ENCODE results near the gene AMN1.
A peak's percentile ranks its signal among the peaks of the same experiment; 100 is the strongest.
"Not testable (repeated sequence)": the region's sequence is repeated elsewhere in the genome, so short reads cannot be mapped to it uniquely, and the experiment has no call there.

The AMN1 gene

DNA sequence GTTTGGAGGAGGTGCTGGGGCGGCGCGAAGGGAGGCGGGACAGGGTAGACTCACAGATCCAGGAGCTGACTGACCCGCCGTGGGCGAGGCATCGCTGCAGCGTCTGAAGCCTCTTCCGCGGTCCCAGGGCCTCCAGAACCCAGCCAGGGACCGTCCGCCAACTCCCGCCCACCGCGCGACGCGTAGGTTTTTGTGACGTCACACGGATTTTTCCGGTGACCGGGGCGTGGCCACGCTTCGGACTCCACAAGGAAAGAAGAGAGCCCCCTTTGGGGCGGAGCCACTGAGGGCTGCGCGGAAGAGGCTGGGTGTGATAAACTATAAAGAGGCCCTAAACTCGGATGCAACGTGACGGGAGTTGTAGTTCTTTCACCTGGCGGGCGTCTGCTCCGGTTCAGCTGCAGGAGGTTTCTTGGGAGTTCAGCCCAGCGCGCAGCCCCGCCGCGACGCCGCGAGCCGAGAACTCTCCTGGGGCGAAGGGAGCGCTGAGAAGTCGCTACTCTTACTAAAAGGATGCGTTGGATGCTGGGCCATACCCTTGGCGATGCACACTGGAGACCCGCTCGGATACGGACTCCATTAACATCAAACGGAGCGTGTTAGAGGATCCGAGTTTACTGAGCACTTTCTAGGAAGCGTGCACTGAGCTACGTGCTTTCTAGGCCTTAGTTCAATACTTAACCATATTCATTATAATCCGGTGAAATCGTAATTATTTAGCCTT is at the start of gene AMN1:
Gene AMN1, minus strand, starts transcription at position 105 of the 724 bp plus-strand sequence. Its CDS starts 13 bp downstream, at position 92.
- peak; percentile 98 for DNase-seq

DNA sequence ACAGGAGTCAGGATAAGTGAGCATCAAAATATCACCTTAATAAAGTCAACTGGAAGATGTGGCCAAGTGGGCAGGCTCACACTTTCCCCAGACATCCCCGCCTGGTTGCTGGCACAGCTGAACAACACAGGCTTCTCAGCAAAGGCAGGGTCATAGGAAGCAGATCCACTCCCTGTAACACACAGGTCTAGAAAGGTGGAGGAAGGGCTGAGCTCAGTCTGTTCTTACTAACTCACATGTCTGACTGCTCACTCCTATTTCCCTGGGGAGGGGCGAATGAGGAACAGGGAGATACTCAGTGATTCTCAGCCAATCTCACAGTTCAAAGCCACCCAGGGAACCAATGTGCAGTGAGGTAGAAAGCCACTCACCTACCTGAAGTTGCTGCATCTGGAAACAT is 45.0 kb upstream of the AMN1 start:
- DNase-seq, result no peak

DNA sequence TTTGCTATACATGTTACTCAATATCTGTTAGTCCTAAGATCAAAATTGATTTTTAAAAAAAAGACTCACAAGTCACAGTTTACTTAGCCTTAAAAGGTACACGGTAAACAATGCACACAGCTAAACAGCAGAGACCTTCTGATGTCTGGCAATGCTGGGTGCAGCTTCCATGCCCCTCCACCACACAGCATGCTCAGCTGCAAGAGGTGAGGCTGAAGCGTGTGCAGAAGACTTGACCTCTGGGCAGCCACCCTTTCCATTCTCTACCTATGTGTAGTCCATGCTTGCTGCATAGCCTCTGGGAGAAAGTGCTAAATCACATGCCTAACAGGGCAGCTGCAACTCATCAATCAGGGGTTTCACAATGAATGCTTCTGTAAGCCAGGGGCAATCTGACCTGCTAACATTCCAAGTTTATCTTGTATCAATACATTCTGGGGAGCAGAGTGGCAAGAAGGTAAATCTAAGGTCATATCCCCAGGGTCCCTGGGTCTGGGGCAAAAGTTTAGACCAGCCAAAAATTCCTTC is 44.5 kb upstream of the AMN1 start:
- no peak for DNase-seq

DNA sequence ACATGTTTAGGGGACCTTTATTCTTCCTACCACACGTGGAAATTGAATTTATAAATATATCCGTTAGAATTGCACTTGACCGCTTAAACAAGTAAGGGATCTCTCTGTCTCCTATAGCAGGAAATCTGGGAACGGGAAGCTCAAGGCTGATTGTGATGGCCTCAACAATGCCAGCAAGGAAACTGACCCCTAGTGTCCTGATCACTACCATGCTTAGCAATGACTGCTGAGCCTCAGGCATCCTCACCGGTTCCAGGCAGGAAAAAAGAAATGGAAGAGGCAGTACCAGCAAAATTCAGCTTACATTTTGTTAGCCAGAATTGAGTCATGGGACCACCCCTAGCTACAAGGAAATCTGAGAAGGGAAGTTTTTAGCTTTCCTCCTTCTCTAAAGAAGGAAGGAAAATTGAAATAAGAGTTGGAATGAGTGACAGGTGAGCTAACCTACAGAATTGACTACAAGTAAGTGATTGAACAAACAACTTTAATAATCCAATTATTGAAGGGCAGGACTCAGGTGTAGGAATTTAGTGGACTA is 43.9 kb upstream of the AMN1 start:
- no peak for DNase-seq

DNA sequence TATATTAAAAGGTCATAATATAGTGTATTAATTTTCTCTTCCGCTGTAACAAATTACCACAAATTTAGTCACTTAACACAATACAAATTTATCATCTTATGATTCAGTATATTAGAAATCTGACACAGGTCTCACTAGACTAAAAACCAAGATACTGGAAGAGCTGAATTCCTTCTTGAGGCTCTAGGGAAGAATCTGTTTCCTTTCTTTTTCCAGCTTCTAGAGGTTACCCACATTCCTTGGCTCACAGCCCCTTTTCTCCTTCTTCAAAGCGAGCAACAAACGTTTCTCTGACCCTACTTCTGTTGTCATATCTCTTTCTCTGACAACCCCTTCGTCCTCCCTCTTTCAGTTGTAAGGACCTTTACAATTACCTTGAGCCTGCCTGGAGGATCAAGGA is 43.4 kb upstream of the AMN1 start:
- DNase-seq, result no peak

DNA sequence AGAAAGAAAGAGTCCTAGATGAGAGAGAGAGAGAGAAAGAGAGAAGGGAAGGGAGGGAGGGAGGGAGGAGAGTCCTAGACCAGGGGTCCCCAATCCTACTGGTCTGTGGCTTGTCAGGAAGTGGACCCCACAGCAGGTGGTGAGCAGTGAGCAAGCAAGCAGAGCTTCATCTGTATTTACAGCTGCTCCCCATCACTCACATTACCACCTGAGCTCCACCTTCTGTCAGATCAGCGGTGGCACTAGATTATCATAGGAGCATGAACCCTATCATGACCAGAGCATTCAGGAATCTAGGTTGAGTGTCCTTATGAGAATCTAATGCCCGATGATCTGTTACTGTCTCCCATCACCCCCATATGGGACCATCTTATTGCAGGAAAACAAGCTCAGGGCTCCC is 39.2 kb upstream of the AMN1 start:
- DNase-seq, result no peak

DNA sequence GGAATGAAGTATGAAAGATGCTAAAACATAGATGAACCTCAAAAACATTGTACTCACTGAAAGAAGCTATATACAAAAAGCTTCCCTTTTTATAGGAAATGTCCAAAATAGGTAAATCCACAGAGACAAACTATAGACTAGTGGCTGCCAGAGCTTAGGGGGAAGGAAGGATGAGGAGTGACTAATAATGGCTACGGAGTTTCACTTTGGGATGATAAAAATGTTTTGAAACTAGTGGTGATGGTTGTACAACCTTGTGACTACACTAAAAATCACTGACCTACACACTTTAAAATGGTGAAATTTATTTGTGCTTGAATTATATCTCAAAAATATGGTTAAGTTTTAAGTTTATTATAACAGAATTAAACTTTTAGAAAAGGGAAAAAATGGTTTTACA is 37.1 kb upstream of the AMN1 start:
- no peak for DNase-seq

DNA sequence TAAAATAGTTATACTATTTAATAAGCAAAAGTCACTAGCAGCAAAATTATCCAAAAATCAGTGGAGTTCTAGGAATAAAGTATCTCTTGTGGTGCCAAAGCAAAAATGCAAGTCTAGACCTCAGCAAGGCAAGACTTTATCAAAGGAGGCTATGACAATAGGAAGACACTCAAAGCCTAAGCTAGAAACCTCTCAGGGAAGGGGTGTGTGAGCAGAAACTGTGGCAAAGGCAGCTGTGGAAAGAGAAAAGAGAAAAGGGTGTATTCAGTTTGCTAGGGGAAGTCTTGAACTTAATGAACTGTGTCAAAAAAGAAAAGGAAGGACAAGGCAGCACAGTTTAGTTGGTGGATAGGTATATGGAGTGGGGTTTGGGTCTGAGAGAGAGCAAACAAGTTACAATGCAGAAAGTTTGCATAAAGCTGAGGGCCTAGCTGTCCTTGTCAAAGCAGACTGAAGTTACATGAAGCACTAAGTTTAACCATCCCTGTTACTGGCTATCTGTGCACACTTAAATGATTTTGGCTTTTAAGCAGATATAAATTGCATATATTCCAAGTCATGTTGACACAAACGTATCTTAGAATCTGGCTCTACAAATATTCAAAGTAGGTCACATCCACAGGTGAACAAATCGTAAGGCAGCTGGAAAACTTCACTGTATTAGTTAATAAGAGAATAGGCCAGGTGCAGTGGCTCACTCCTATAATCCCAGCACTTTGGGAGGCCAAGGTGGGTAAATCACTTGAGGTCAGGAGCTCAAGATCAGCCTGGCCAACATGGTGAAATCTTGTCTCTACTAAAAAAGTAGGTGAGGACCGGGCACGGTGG is 31.0 kb upstream of the AMN1 start:
- DNase-seq, result no peak

DNA sequence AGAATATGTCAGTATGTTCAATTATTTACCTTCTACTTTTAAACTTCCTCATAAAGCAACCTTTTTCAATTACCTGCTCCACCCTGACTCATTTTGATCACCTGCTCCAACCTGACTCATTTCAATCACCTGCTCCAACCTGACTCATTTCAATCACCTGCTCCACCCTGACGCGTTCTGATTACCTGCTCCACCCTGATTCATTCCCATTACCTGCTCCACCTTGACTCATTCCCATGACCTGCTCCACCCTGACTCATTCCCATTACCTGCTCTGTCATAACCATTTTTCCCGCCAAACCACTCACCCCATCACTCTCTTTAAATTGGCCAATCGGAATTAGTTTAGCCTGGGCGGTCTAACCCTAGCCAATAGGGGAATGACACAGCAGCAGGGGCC is 29.5 kb upstream of the AMN1 start:
- DNase-seq, result not testable (repeated sequence)

DNA sequence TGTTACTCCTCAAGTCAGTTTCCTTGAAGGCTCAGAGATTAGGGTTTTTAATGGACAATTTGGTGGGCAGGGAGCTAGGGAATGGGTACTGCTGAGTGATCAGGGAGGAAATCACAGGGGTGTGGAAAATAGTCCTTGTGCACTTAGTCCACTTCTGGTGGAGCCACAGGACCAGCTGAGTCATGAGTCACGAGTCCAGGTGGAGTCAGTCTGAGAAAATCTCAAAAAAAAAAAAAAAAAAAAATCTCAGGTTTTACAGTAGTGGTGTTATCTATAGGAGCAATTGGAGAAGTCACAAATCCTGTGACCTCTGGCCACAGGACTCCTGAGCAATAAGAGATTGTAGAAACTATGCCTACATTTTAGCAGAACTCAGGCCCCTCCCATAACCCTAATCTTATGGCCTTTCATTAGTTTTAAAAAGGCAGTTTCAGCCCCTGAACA is 28.2 kb upstream of the AMN1 start:
- no peak for DNase-seq

DNA sequence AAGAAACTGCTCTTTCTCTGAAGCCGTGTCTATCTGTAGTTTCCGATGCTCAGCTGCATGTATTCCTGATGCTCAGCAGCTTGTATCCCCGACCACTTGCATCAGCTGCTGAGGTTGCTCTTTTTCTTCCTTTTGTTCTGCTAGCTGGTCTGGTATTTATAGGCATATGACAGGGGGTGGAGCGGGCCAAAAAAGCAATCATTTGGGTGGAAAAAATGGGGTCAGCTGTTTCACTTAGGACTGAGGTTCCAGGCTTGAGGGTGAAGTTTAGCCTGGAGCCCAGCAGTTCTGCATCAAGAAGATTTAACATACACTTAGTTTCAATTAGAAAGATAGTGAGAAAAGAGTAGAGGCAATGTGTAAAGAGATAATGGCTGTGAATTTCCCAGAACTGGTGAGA is 23.6 kb upstream of the AMN1 start:
- no peak for DNase-seq

DNA sequence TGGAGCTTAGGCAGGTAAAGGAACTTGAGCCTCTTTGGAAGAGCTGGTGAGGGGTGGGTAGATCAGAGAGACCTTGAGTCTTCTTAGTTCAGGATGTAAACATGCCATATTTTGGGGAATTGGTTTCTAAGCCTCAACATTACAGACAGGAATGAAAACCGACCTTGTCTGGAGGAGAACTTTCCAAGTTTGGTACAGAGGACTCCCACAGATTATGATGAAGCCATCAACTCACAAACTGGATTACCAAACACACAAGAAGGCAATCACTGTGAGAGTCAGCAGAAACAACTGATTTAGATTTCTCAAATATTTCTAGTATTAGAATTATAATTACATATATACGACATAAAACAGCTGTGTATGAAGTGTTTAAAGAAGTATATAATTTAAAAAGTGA is 22.3 kb upstream of the AMN1 start:
- DNase-seq, result no peak

DNA sequence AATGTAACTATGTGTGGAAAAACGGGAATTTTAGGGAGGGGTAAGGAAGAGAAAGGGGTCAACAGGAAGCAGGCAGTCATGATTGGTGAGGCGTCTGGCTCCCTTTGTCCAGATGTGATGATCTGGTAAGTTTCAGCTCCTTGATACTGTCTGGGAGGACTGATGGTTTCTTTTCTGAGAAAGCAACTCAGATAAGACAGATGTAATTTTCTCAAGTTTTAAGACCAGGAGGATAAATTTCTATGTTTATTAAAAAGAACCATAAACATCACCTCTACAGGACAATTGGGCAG is 21.9 kb upstream of the AMN1 start:
- no peak for DNase-seq

DNA sequence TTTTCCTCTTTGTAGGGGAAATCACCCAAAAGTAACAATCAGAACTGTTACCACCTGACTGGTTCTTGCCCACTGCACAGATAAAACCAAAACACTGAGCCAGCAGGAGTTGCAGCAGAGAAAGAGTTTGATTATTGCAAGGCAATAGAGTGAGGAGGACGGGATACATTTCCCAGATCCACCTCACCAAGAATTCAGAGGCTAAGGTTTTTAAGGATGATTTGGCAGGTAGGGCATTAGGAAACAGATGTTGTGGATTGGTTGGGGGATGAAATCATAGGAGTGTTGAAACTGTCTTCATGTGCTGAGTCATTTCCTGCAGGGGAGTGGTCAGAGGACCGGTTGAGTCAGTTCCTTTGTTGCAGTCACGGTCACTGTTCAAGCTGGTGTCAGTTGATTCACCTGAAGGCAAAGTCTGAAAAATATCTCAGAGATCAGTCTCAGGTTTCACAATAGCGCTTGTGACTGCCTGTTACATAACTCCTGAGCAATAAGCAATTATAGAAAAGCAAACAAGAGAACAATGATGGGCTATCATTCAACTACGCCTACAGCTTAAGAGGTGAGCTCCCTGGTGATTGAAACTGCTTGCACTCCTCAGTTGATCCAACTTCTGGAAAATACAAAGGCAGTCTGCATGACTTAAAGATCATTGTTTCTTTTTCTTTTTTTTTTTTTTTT is 20.3 kb upstream of the AMN1 start:
- peak; percentile 35 for DNase-seq

DNA sequence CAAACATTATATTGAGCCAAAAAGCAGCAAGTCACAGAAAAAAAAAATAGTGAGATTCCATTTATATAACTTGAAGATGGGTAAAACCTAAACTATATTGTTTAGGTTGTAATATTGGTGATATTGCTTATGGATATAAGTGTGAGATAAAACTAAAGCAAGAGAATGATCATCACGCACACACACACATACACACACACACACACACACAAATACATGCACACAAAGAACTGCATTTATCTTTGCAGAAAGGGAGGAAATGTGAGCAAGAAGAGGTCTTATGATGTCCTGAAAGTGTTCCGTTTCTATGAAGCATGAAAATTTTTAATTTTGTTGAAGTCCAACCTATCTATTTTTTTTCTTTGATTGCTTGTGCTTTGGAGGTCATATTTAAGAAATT is 16.4 kb upstream of the AMN1 start:
- no peak for DNase-seq

DNA sequence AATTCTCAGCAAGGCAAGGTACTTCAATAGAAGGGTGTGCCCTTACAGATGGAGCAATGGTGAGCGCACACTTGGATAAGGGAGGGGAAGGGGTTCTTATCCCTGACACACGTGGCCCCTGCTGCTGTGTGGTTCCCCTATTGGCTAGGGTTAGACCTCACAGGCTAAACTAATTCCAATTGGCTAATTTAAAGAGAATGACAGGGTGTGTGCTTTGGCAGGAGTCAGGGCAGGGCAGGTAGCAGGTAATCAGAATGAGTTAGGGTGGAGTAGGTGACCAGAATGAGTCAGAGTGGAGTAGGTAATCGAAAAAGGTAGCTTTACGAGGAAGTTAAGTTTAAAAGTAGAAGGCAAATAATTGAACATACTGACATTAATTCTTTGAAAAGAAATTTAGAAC is 15.5 kb upstream of the AMN1 start:
- DNase-seq, result not testable (repeated sequence)

DNA sequence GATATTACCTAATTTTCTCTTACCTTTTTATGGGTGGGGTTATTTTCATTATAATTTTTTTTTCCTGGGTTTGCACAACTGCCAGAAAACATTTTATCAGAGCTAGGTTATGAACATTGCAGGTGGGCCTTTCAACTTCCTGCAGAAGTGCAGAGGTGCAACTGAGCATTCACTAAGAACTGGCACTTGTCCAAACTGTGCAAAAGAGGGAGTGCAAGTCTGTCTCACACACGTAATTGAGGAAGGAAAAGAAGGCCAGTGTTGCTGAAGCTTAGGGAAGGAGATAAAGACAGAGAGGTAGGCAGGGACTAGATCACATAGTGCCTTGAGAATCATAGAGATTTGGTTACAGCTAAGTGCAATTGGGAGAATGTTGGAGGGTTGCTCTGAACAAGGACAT is 14.1 kb upstream of the AMN1 start:
- no peak for DNase-seq

DNA sequence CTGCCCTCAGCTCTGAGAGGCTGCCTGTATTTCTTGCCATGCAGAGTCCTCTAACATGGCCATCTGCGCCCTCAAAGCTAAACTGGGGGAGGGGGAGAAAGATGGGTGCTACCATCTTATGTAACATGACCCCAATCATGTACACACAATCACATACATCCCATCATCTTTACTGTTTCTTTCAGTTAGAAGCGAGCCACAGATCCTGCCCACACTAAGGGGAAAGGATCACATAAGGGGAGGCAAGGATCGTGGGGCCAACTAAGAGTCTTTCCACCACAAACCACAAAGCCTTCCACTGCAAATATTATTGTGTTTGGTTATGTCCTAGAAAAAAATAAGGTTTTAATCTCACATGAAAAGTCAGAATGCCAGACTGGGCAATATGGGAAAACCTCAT is 11.8 kb upstream of the AMN1 start:
- DNase-seq, result no peak

DNA sequence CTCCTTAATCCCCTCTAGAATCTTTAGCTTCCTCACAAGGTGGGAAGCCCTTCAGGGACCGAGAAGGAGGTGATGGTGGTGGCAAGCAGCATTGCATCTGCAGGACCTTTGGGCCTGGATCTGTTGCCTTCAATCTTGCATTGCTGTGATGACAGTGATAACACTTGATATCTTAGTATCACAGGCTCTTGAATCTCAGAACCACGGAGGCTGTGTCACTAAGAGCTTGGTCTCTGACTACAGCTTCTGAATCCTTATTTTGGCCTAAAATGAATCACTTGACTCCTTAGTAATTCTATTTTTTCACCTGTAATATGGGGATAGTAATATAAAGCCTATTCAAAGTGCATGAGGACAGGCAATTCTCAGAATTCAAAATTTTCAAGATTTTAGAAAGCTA is 8.9 kb upstream of the AMN1 start:
- DNase-seq, result no peak

DNA sequence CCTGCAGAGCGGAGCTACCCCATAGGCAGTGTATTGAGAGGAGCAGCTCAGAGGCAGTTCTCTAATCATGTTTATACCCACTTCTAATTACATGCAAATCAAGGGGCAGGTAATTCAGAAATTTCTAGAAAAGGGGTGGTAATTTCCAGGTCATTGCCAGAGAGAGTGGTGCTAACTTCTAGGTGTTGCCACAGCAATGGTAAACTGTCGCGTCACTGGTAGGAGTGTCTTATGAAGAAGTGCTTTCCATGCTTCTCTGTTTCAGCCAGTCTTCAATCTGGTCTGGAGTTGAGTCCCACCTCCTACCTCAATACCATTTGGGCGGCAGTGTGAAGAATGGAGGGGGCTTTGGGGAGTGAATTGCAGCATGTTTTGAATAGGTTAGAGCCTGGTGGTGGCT is 8.5 kb upstream of the AMN1 start:
- no peak for DNase-seq

DNA sequence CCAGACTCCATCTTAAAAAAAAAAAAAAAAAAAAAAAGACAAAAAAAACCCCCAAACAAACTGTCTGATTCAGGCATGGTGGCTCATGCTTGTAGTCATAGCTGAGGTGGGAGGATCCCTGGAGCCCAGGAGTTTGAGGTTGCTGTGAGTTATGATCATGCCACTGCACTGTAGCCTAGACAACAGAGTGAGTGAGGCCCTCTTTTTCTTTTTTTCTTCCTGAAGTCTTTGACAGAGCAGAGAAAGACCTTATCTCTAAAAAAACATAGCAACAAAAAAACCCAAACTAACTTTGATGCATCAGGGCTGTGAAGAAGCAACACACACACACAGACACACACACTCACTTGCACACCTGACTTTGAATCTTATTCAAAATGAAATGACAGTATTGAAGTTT is 7.7 kb upstream of the AMN1 start:
- DNase-seq, result peak; percentile 54

DNA sequence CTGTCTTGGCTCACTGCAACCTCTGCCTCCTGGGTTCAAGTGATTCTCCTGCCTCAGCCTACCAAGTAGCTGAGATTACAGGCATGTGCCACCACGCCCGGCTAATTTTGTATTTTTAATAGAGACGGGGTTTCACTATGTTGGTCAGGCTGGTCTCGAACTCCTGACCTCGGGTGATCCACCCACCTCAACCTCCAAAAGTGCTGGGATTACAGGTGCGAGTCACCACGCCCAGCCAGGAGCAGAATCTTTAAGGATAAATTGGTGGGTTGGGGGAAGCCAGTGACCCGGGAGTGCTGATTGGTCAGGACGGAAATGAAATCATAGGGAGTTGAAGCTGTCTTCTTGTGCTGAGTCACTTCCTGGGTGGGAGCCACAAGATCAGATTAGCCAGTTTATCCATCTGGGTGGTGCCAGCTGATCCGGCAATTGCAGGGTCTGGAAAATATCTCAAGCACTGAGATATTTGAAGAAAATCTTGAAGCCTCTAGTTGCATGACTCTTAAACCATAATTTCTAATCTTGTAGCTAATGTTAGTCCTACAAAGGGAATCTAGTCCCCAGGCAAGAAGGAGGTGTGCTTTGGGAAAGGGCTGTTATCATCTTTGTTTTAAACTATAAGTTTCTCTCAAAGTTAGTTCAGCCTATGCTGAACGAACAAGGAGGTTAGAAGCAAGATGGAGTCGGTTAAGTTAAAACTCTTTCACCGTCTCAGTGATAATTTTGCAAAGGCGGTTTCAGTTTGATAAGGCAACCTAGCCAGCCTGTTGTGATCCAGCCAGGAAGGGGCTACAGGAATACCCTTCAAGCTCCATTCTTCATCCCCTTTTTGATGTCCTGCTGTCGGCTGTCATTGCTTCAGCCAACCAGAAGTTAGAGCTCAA is 5.0 kb upstream of the AMN1 start:
- not testable (repeated sequence) for DNase-seq

All from activated CD4-positive, alpha-beta T cell treated with anti-CD3 and anti-CD28 coated beads for 1 hour (primary cell).